Activated CD8-positive, alpha-beta memory T cell treated with anti-CD3 and anti-CD28 coated beads, Interleukin-2, amount 10 ng/mL, durations not matched to agents 7 days and 5 days (primary cell): Measurements from ENCODE around the gene GTF3C1. TPM values are rescaled to one million over a fixed set of nuclear protein-coding genes. Genes with fewer than 3 reads are reported as not detected.

Experiments used
- ATAC-seq: fragments of 150-1000 bp; cut with Tn5 transposase; one replicate; pipeline ENCODE4 v1.10.0; 2021; ENCODE audit warnings: moderate library complexity
- CTCF ChIA-PET: fragments of 350-600 bp; sonication (Branson Sonifier 250); formaldehyde crosslinking; loops from one replicate; lab custom pipeline; 2021; ENCODE audit warnings: antibody characterized with exemption; lab: Charles Lee
- DNase-seq: peaks from one replicate; pipeline ENCODE4 v3.0.0-alpha.2; 2020
- H3K27ac Mint-ChIP-seq: one replicate; pipeline ENCODE4 v1.8.0; 2021; ENCODE audit warnings: mild to moderate bottlenecking, mixed read lengths
- H3K27me3 Mint-ChIP-seq: one replicate; pipeline ENCODE4 v1.8.0; 2021; ENCODE audit warnings: mixed read lengths
- H3K36me3 Mint-ChIP-seq: one replicate; pipeline ENCODE4 v1.8.0; 2021; ENCODE audit warnings: mild to moderate bottlenecking, mixed read lengths
- H3K4me1 Mint-ChIP-seq: one replicate; pipeline ENCODE4 v1.8.0; 2021; ENCODE audit warnings: mixed read lengths
- H3K4me3 Mint-ChIP-seq: one replicate; pipeline ENCODE4 v1.8.0; 2021; ENCODE audit warnings: mild to moderate bottlenecking, moderate library complexity, mixed read lengths
- H3K9me3 Mint-ChIP-seq: one replicate; pipeline ENCODE4 v1.8.0; 2022; ENCODE audit warnings: low read depth, mixed read lengths
- total RNA-seq, 2 experiments: library from RNA; stranded (reverse); gene quantifications; one replicate each; pipeline ENCODE4 v1.2.3, GENCODE V29; 2021

The GTF3C1 gene
- total RNA-seq, 2 experiments from 2014 or later = 56.1 to 58.6 TPM

GRCh38 chr16:27503662-27504061 lies 46.1 kb downstream of the GTF3C1 start:
- CTCF ChIA-PET = no interaction called here
- no peaks in the 10 kb centered on the region for H3K27me3 Mint-ChIP-seq
- no peak overlapping the region for H3K27ac Mint-ChIP-seq
- H3K4me3 Mint-ChIP-seq = no peak overlapping the region
- H3K9me3 Mint-ChIP-seq = no peaks in the 10 kb centered on the region
- peaks cover 36% of the 10 kb centered on the region for H3K36me3 Mint-ChIP-seq
- H3K4me1 Mint-ChIP-seq = no peaks in the 10 kb centered on the region
- ATAC-seq (no peak), DNase-seq (no peak)

GRCh38 chr16:27500801-27501200 lies 48.9 kb downstream of the GTF3C1 start:
- Mint-ChIP-seq H3K27ac (no peak overlapping the region), H3K4me1 (no peaks in the 10 kb centered on the region), H3K4me3 (no peak overlapping the region), H3K36me3 (peaks cover 36% of the 10 kb centered on the region), H3K9me3 (no peaks in the 10 kb centered on the region), H3K27me3 (no peaks in the 10 kb centered on the region)
- ATAC-seq = no peak
- CTCF ChIA-PET = no interaction called here
- no peak for DNase-seq

GRCh38 chr16:27499659-27500055 lies 50.1 kb downstream of the GTF3C1 start:
- ATAC-seq = no peak
- Mint-ChIP-seq H3K27ac (no peak overlapping the region), H3K4me1 (no peaks in the 10 kb centered on the region), H3K36me3 (peaks cover 33% of the 10 kb centered on the region), H3K27me3 (no peaks in the 10 kb centered on the region), H3K4me3 (no peak overlapping the region), H3K9me3 (no peaks in the 10 kb centered on the region)
- no peak for DNase-seq
- CTCF ChIA-PET = no interaction called here

- DNase-seq = no peak
- no peaks in the 10 kb centered on the region for H3K27me3 Mint-ChIP-seq
- ATAC-seq = no peak
- H3K4me1 Mint-ChIP-seq = no peaks in the 10 kb centered on the region
- H3K4me3 Mint-ChIP-seq = no peak overlapping the region
- H3K27ac Mint-ChIP-seq = no peak overlapping the region
- H3K9me3 Mint-ChIP-seq = no peaks in the 10 kb centered on the region
- CTCF ChIA-PET = no interaction called here
- H3K36me3 Mint-ChIP-seq = peaks cover 36% of the 10 kb centered on the region
Measured at GRCh38 chr16:27498916-27499658, 50.6 kb downstream of the GTF3C1 start.

- ATAC-seq (no peak), DNase-seq (no peak)
- Mint-ChIP-seq H3K4me1 (no peaks in the 10 kb centered on the region), H3K36me3 (peaks cover 27% of the 10 kb centered on the region), H3K4me3 (no peak overlapping the region), H3K27ac (no peak overlapping the region), H3K9me3 (no peaks in the 10 kb centered on the region), H3K27me3 (no peaks in the 10 kb centered on the region)
- CTCF ChIA-PET = no interaction called here
Measured at GRCh38 chr16:27498031-27498825, 51.5 kb downstream of the GTF3C1 start.

GRCh38 chr16:27495191-27495590 lies 54.5 kb downstream of the GTF3C1 start:
- peaks cover 20% of the 10 kb centered on the region for H3K36me3 Mint-ChIP-seq
- no peak overlapping the region for H3K27ac Mint-ChIP-seq
- H3K4me1 Mint-ChIP-seq = no peaks in the 10 kb centered on the region
- no peaks in the 10 kb centered on the region for H3K9me3 Mint-ChIP-seq
- ATAC-seq = no peak
- H3K4me3 Mint-ChIP-seq = no peak overlapping the region
- no peaks in the 10 kb centered on the region for H3K27me3 Mint-ChIP-seq
- DNase-seq = no peak
- CTCF ChIA-PET = no interaction called here

- Mint-ChIP-seq H3K36me3 (peaks cover 27% of the 10 kb centered on the region), H3K4me3 (no peak overlapping the region)
- no peak for ATAC-seq
Measured at GRCh38 chr16:27492588-27492979, 57.1 kb downstream of the GTF3C1 start.

GRCh38 chr16:27491894-27492587 lies 57.7 kb downstream of the GTF3C1 start:
- peaks cover 24% of the 10 kb centered on the region for H3K36me3 Mint-ChIP-seq
- DNase-seq (no peak), ATAC-seq (no peak)
- no peak overlapping the region for H3K4me3 Mint-ChIP-seq
- no peaks in the 10 kb centered on the region for H3K4me1 Mint-ChIP-seq
- CTCF ChIA-PET = no interaction called here
- no peaks in the 10 kb centered on the region for H3K9me3 Mint-ChIP-seq
- H3K27ac Mint-ChIP-seq = no peak overlapping the region
- no peaks in the 10 kb centered on the region for H3K27me3 Mint-ChIP-seq

More at GRCh38 chr16:27492588-27492979, 57.1 kb downstream of the GTF3C1 start:
- Mint-ChIP-seq H3K4me1 (no peaks in the 10 kb centered on the region), H3K27ac (no peak overlapping the region), H3K27me3 (no peaks in the 10 kb centered on the region), H3K9me3 (no peaks in the 10 kb centered on the region)
- DNase-seq = no peak
- CTCF ChIA-PET = no interaction called here

- Mint-ChIP-seq H3K27me3 (no peaks in the 10 kb centered on the region), H3K4me1 (no peaks in the 10 kb centered on the region), H3K4me3 (no peak overlapping the region), H3K27ac (no peak overlapping the region), H3K36me3 (peaks cover 28% of the 10 kb centered on the region), H3K9me3 (no peaks in the 10 kb centered on the region)
- ATAC-seq = no peak
- DNase-seq = no peak
- CTCF ChIA-PET = no interaction called here
Measured at GRCh38 chr16:27489906-27490305, 59.8 kb downstream of the GTF3C1 start.

GRCh38 chr16:27489421-27489820 lies 60.3 kb downstream of the GTF3C1 start:
- ATAC-seq (no peak), DNase-seq (no peak)
- Mint-ChIP-seq H3K27me3 (no peaks in the 10 kb centered on the region), H3K4me3 (no peak overlapping the region), H3K27ac (no peak overlapping the region), H3K4me1 (no peaks in the 10 kb centered on the region), H3K36me3 (peaks cover 24% of the 10 kb centered on the region), H3K9me3 (no peaks in the 10 kb centered on the region)
- CTCF ChIA-PET = no interaction called here

GRCh38 chr16:27486760-27487159 lies 63.0 kb downstream of the GTF3C1 start:
- Mint-ChIP-seq H3K9me3 (no peaks in the 10 kb centered on the region), H3K27me3 (no peaks in the 10 kb centered on the region), H3K36me3 (peaks cover 24% of the 10 kb centered on the region), H3K4me3 (no peak overlapping the region), H3K27ac (no peak overlapping the region), H3K4me1 (no peaks in the 10 kb centered on the region)
- ATAC-seq (no peak), DNase-seq (no peak)
- CTCF ChIA-PET = no interaction called here

GRCh38 chr16:27486344-27486743 lies 63.4 kb downstream of the GTF3C1 start:
- ATAC-seq (no peak), DNase-seq (no peak)
- no peak overlapping the region for H3K27ac Mint-ChIP-seq
- H3K27me3 Mint-ChIP-seq = no peaks in the 10 kb centered on the region
- H3K36me3 Mint-ChIP-seq = peaks cover 26% of the 10 kb centered on the region
- H3K9me3 Mint-ChIP-seq = no peaks in the 10 kb centered on the region
- CTCF ChIA-PET = interaction anchor here (1.1 kb wide), 1 partner anchor 29 kb away, joined by 3 read pairs; no protein-coding TSS in a partner anchor
- H3K4me1 Mint-ChIP-seq = no peaks in the 10 kb centered on the region
- H3K4me3 Mint-ChIP-seq = no peak overlapping the region

GRCh38 chr16:27485811-27486210 lies 63.9 kb downstream of the GTF3C1 start:
- Mint-ChIP-seq H3K27ac (no peak overlapping the region), H3K4me1 (no peaks in the 10 kb centered on the region), H3K27me3 (no peaks in the 10 kb centered on the region), H3K9me3 (no peaks in the 10 kb centered on the region), H3K36me3 (peaks cover 27% of the 10 kb centered on the region), H3K4me3 (no peak overlapping the region)
- DNase-seq (no peak), ATAC-seq (no peak)
- CTCF ChIA-PET = interaction anchor here (1.1 kb wide), 1 partner anchor 30 kb away, joined by 3 read pairs; no protein-coding TSS in a partner anchor
